Urinary bladder (tissue), 4 donors: ENCODE measurements around the gene AFG1L. TPM values are rescaled to one million over a fixed set of nuclear protein-coding genes. Genes with fewer than 3 reads are reported as not detected.
"Not testable (repeated sequence)": the region's sequence is repeated elsewhere in the genome, so short reads cannot be mapped to it uniquely, and the experiment has no call there.

Source experiments
- DNase-seq: peaks from one replicate; pipeline ENCODE4 v3.0.0-alpha.2; 2015; ENCODE audit errors: extremely low spot score
- H3K27ac ChIP-seq: one replicate; pipeline ENCODE4 v1.5.1; 2013; ENCODE audit warnings: low read depth, mild to moderate bottlenecking, moderate library complexity
- H3K36me3 ChIP-seq: one replicate; pipeline ENCODE4 v1.6.1; 2013; ENCODE audit warnings: mild to moderate bottlenecking, moderate library complexity; ENCODE audit not compliant: insufficient read depth
- H3K4me1 ChIP-seq: one replicate; pipeline ENCODE4 v1.6.1; 2013; ENCODE audit warnings: mild to moderate bottlenecking, moderate library complexity; ENCODE audit not compliant: insufficient read depth
- H3K4me3 ChIP-seq: one replicate; pipeline ENCODE4 v1.5.1; 2013; ENCODE audit warnings: low read depth, low read length
- WGBS: extraction: QIAGEN DNeasy Blood & Tissue Kit; methylation state at CpG from one replicate; pipeline ENCODE4 v1.1.7; 2013; 5-methylcytosine and 5-hydroxymethylcytosine counted together
- polyA plus RNA-seq: library from polyadenylated mRNA; stranded (reverse); fragments of 200-250 nt; gene quantifications from one replicate; pipeline ENCODE4 v1.2.3, GENCODE V29; 2013
- total RNA-seq: library from RNA; depleted of rRNA; stranded (reverse); fragments of >200 nt; gene quantifications from one replicate; pipeline ENCODE4 v1.2.3, GENCODE V29; 2014
- donor health status: healthy with polysubstance abuse.
- donor health status: healthy.

The AFG1L gene
- total RNA-seq, result 9.1 TPM
- 1.8 TPM for polyA plus RNA-seq

DNA sequence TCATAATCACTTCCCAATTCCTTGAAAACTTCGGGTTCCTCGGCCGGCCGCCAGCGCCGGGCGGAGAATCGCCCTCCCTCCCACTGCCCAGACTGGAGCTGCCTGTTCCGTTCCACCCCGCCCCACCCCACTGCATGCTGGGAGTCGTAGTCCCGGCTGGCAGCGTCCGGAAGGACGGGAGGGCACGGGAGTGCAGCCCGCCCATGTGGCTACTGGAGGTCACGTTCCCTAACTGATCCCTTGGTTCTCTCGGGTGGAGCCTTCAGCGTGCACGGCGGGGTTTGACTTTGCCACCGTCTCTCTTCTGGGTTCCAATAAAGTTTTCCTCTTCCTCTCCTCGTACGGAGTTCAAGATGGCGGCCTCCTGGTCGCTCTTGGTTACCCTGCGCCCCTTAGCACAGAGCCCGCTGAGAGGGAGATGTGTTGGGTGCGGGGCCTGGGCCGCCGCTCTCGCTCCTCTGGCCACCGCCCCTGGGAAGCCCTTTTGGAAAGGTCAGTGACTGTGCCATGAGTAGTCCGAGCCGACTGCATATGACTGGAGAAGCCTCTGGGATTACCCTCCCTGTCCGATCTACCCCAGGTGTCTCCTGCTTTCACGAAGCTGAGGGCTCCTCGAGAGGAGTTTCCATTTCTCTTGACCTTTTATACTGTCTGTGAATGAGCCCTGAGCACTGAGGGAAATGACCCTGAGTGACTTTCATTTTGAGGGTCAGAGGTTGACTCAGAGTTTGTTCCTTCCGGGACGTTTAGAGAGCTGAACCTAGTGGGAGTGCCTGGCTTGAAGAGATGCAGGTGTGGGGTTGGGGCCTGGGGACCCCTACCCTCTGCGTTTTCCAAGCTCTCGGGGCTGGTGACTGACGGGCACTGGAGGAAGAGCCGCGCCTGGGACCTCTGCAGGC lies at the start of gene AFG1L:
TSS of gene AFG1L (plus strand) at position 328 of the 899 bp plus-strand sequence. CDS start at position 354, 26 bp downstream.
- H3K4me1 ChIP-seq, result no peaks in the 10 kb centered on the region
- H3K36me3 ChIP-seq, result no peaks in the 10 kb centered on the region
- 1% methylated on average over 46 of the region's 46 CpGs for WGBS
- DNase-seq, result peak; percentile 84
- H3K27ac ChIP-seq, result peak within 1 kb of the TSS; percentile 91
- H3K4me3 ChIP-seq, result peak within 1 kb of the TSS; percentile 84

GRCh38 chr6:108245095-108245494 lies 49.8 kb upstream of the AFG1L start:
- not testable (repeated sequence) for H3K27ac ChIP-seq, H3K36me3 ChIP-seq, H3K4me3 ChIP-seq, DNase-seq, H3K4me1 ChIP-seq
- 95% methylated on average over 7 of the region's 7 CpGs for WGBS

- Histone ChIP-seq H3K4me1 (no peaks in the 10 kb centered on the region), H3K4me3 (no peak overlapping the region), H3K27ac (no peak overlapping the region), H3K36me3 (no peaks in the 10 kb centered on the region)
- DNase-seq, result no peak
- WGBS, result 71% methylated on average over 1 of the region's 1 CpG
These were observed 46.8 kb upstream of the AFG1L start for GRCh38 chr6:108247965-108248536.

- DNase-seq, result no peak
- H3K4me1 ChIP-seq, result no peaks in the 10 kb centered on the region
- no peak overlapping the region for H3K4me3 ChIP-seq
- H3K27ac ChIP-seq, result no peak overlapping the region
- no peaks in the 10 kb centered on the region for H3K36me3 ChIP-seq
- 87% methylated on average over 2 of the region's 2 CpGs for WGBS
These were observed 44.5 kb upstream of the AFG1L start for GRCh38 chr6:108250240-108250866.

GRCh38 chr6:108251252-108251651 lies 43.6 kb upstream of the AFG1L start:
- DNase-seq, result no peak
- H3K4me3 ChIP-seq, result no peak overlapping the region
- no peaks in the 10 kb centered on the region for H3K36me3 ChIP-seq
- WGBS, result 73% methylated on average over 2 of the region's 2 CpGs
- H3K4me1 ChIP-seq, result no peaks in the 10 kb centered on the region
- no peak overlapping the region for H3K27ac ChIP-seq

- H3K36me3 ChIP-seq, result no peaks in the 10 kb centered on the region
- DNase-seq, result no peak
- H3K4me3 ChIP-seq, result no peak overlapping the region
- 91% methylated on average over 5 of the region's 5 CpGs for WGBS
- no peaks in the 10 kb centered on the region for H3K4me1 ChIP-seq
- H3K27ac ChIP-seq, result no peak overlapping the region
These were observed 42.8 kb upstream of the AFG1L start for GRCh38 chr6:108252055-108252454.

DNA sequence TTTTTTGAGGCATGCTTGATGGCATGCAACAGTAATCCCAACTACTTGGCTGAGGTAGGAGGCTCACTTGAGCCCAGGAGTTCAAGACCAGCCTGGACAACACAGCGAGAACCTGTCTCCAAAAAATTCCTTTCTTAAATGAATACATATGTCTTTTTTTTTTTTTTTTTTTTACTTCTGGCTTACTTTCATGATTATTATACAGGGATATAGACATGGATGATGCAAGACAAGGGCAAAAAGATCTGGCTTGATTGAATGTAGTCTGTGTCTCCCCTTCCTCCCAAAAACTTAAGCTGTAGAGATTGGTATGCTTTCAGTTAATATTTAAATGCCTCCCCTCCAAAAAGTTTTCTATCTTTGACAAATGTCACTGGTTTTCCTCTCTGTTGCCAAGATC lies 41.6 kb upstream of the AFG1L start:
- Histone ChIP-seq H3K27ac (no peak overlapping the region), H3K4me3 (no peak overlapping the region), H3K4me1 (no peaks in the 10 kb centered on the region), H3K36me3 (no peaks in the 10 kb centered on the region)
- WGBS, result 95% methylated on average over 1 of the region's 1 CpG
- DNase-seq, result no peak

DNA sequence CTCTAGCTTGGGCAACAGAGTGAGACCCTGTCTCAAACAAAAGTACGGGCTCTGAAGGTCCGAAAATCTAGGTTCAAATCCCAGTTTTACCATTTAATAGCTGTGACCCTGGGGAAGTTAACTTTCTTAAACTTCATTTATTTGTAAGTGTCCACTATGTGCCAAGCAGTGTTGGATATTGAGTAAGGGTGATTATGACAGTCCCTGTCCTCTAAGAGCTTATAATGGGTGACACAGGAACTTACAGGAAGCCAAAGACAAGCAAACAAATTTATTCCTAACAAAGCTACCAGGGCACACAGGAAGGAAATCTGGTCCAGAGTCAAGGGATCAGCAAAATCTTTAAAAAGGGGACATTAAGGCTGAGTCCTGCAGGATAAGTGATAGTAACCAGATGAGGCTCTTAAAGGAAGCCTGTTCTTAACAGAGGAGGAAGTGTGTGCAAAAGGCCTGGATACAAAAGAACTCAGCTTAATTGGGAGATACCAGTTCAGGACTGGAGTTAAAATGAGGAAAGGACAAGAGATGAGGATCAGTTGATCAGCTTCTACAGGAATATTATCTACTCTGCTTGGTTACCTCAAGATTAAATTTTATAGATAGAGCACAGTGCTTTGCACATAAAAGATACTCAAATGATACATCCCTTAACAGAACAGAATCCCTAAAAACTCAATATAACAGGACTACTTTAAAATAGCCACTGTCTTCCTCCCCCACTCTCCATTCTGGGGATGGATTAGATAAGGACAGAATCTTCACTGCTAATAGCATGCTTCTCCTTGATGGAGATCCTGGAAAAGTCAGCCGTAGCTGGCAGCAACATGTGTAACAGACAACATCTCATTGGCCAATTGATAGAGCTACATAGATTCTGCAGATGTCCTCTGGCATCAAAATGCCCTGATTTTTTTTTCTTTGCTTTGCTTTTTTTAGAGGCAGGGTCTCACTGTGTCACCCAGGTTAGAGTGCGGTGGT lies 40.1 kb upstream of the AFG1L start:
- 90% methylated on average over 4 of the region's 4 CpGs for WGBS
- H3K27ac ChIP-seq, result no peak overlapping the region
- no peak overlapping the region for H3K4me3 ChIP-seq
- no peak for DNase-seq
- H3K36me3 ChIP-seq, result no peaks in the 10 kb centered on the region
- peaks cover 2% of the 10 kb centered on the region for H3K4me1 ChIP-seq

DNA sequence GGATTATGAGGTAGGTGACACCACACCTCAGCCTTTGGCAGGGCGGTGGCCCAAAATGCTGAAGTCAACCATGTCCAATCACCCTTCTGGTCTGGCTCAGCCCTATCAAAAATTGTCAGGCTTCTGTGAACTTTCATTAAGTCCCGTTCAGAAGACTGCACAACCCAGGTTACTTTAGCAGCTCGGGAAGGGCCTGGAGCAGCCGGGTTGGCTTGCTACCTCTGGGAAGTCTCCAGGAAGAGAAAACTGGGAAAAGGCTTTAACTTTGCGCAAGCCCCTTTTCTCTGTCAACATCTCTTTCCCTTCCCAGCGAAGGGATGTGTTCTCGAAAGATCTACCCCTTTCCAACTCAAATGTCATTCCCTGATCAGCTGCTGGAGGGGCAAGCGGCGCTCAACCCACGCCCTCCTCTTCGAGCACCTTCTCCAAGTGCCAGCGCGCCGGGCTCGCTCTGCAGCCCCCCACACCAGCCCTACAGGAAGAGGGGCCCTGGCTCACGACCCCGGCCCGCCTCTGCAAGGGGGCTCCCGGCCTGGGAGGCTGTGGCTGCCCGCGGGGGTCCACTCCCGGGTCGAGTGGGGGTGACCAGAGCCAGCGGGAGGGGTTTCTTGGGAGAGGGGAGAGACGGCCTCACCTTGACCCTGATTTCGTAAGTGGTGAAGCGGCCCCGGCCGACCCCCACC lies 34.6 kb upstream of the AFG1L start:
- Histone ChIP-seq H3K4me3 (peak overlapping the region; percentile 89), H3K36me3 (no peaks in the 10 kb centered on the region), H3K27ac (peak overlapping the region; percentile 97), H3K4me1 (peaks cover 2% of the 10 kb centered on the region)
- peak; percentile 11 for DNase-seq
- WGBS, result under 1% methylated on average over 29 of the region's 29 CpGs

DNA sequence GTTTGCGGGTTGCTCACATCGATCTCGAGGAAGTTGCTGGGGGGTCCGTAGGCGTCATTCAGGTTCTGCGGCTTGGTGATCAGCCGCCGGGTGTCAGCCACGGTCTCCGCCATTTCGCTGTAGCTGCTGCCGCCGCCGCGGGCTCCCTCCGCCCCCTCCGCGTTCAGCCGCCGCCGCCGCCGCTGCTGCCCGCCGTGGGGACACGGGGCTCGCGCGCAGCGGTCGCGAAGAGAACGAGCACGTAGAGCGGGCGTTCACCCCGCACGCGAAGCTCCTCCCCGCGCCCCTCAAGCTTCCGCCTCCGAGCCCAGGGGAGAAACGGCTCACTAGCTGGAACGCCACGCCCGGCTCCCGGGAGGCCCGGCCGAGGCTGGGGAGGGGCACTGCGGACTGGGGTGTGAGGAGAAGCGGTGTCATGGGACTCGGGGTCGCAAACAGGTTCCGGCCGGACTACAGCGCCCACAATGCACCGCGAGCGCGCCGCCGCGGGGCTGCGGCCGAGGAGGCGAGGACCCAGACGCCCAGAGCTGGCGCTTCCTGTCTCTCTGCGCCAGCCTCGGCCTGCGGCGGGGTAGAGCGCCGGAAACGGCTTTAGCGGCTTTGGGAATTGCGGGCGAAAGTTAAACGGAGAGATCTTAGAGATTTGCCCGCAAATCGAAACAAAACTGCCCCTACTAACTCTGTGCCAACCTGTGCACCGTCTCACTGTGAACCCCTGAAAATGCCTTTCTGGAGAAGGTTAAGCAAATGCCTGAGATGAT lies 33.9 kb upstream of the AFG1L start, which contains the start of gene SNX3:
TSS of gene SNX3 (minus strand) at position 232 of the 761 bp plus-strand sequence. CDS start at position 113, 119 bp downstream.
- peak within 1 kb of the TSS; percentile 89 for H3K4me3 ChIP-seq
- H3K36me3 ChIP-seq, result no peaks in the 10 kb centered on the region
- DNase-seq, result peak; percentile 84
- peaks cover 2% of the 10 kb centered on the region for H3K4me1 ChIP-seq
- peak within 1 kb of the TSS; percentile 97 for H3K27ac ChIP-seq
- WGBS, result under 1% methylated on average over 83 of the region's 83 CpGs

- Histone ChIP-seq H3K36me3 (no peaks in the 10 kb centered on the region), H3K4me1 (peaks cover 2% of the 10 kb centered on the region), H3K27ac (no peak overlapping the region), H3K4me3 (no peak overlapping the region)
- 91% methylated on average over 2 of the region's 2 CpGs for WGBS
- no peak for DNase-seq
These were observed 31.5 kb upstream of the AFG1L start for GRCh38 chr6:108263371-108263770.

DNA sequence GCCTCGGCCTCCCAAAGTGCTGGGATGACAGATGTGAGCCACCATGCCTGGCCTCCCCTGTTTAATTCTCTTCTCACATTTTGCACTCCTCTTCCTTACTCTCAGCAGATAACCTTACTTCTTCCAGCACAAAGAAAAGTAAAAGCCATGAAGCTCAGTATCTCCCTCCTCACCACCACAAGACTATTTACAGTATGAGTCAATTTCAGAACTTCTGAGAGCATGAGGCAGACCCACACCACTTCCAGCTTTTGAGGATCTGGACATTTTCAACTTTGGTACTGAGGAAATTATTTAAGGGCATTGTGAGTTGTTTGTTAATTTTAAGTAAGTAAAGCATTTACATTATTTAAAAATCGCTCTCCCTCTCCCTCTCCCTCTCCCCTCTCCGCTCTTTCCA lies 26.0 kb upstream of the AFG1L start:
- WGBS, result 93% methylated on average over 3 of the region's 3 CpGs
- Histone ChIP-seq H3K4me1 (no peaks in the 10 kb centered on the region), H3K27ac (no peak overlapping the region), H3K4me3 (no peak overlapping the region), H3K36me3 (no peaks in the 10 kb centered on the region)
- no peak for DNase-seq
